GM18502 (cell line): ENCODE data around the gene PANX3.
"Not testable (repeated sequence)": the region's sequence is repeated elsewhere in the genome, so short reads cannot be mapped to it uniquely, and the experiment has no call there.

ENCODE experiments used
- ATAC-seq: cut with Tn5 transposase; IDR thresholded peaks from one replicate; pipeline ENCODE4 v1.9.1; 2021; ENCODE audit warnings: mild to moderate bottlenecking; ENCODE audit not compliant: unreplicated experiment, poor library complexity

PANX3 gene

GRCh38 chr11:124611064-124611463 lies at the start of gene PANX3:
Gene PANX3 (plus strand): TSS chr11:124611428. CDS start chr11:124611557, 129 bp downstream.
- no peak for ATAC-seq

- no peak for ATAC-seq
Measured at GRCh38 chr11:124569697-124570096, 41.5 kb upstream of the PANX3 start, which contains the start of gene OR8A1. Gene OR8A1 (plus strand): TSS chr11:124569997. CDS start chr11:124570120, 123 bp downstream.

- ATAC-seq, result no peak
Measured at GRCh38 chr11:124570160-124570559, 41.1 kb upstream of the PANX3 start.

GRCh38 chr11:124577716-124578427 lies 33.4 kb upstream of the PANX3 start:
- no peak for ATAC-seq

GRCh38 chr11:124578761-124579160 lies 32.5 kb upstream of the PANX3 start:
- no peak for ATAC-seq

GRCh38 chr11:124581817-124582216 lies 29.4 kb upstream of the PANX3 start:
- ATAC-seq, result no peak

GRCh38 chr11:124582565-124582964 lies 28.7 kb upstream of the PANX3 start:
- no peak for ATAC-seq

- ATAC-seq, result no peak
Measured at GRCh38 chr11:124583781-124584180, 27.4 kb upstream of the PANX3 start.

GRCh38 chr11:124584681-124585372 lies 26.4 kb upstream of the PANX3 start:
- ATAC-seq, result no peak

- ATAC-seq, result no peak
Measured at GRCh38 chr11:124586238-124586860, 24.9 kb upstream of the PANX3 start.

- no peak for ATAC-seq
Measured at GRCh38 chr11:124591430-124591829, 19.8 kb upstream of the PANX3 start.

- ATAC-seq, result no peak
Measured at GRCh38 chr11:124592627-124593026, 18.6 kb upstream of the PANX3 start.

- ATAC-seq, result no peak
Measured at GRCh38 chr11:124595302-124595701, 15.9 kb upstream of the PANX3 start.

- ATAC-seq, result no peak
Measured at GRCh38 chr11:124597626-124598025, 13.6 kb upstream of the PANX3 start.

- no peak for ATAC-seq
Measured at GRCh38 chr11:124600621-124601320, 10.5 kb upstream of the PANX3 start.

- no peak for ATAC-seq
Measured at GRCh38 chr11:124602193-124602592, 9.0 kb upstream of the PANX3 start.

- ATAC-seq, result not testable (repeated sequence)
Measured at GRCh38 chr11:124602723-124603122, 8.5 kb upstream of the PANX3 start.

- no peak for ATAC-seq
Measured at GRCh38 chr11:124605719-124606118, 5.5 kb upstream of the PANX3 start.

- ATAC-seq, result no peak
Measured at GRCh38 chr11:124608147-124608546, 3.1 kb upstream of the PANX3 start.

GRCh38 chr11:124610295-124610694 lies 933 bp upstream of the PANX3 start:
- no peak for ATAC-seq

- no peak for ATAC-seq
Measured at GRCh38 chr11:124612045-124612444, 817 bp downstream of the PANX3 start.
